RWPE1 (cell line): ENCODE data around the gene ADAMTSL3.

Source experiments
- CTCF ChIA-PET: fragments of 350-600 bp; sonication (Branson Sonifier 250); formaldehyde crosslinking; extraction: SDS; loops from one replicate; lab custom pipeline; 2021; lab: Yijun Ruan, JAX
- POLR2A ChIA-PET: fragments of 400-600 bp; formaldehyde crosslinking; extraction: SDS; loops from one replicate; lab custom pipeline; 2020; ENCODE audit warnings: antibody characterized with exemption; ENCODE audit not compliant: low non-redundant PET; lab: Yijun Ruan, JAX
- DNase-seq: peaks from one replicate; pipeline ENCODE4 v3.0.0; 2012; ENCODE audit warnings: low spot score
- H3K27ac ChIP-seq: fragments of 450-650 bp; 2 replicates; pipeline ENCODE4 v1.5.1; 2017
- TF ChIP-seq, protein P1 (sequence below): fragments of 450-650 bp; conservative IDR thresholded peaks from 2 replicates; pipeline ENCODE4 v1.5.1; 2017; ENCODE audit warnings: low read depth, mild to moderate bottlenecking

ADAMTSL3 gene

DNA sequence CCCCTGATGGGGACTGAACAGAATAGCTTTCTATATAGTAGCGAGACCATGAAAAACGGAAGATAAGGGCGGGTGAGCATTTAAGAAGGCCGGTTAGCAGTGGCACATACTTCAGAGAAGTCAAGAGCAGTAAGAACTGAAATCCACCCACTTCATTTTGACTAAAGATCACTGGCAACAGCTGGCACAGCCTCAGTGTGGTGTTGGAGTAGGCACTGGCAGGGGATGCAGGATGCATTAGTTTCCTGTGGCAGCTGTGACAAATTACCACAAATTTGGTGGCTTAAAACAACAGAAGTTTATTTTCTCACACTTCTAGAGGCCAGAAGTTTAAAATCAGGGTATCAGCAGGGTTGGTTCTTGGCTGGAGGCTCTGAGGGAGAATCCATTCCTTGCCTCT, 176.5 kb downstream of the ADAMTSL3 start:
- CTCF ChIA-PET: interaction anchor here (0.7 kb wide), 1 partner anchor 137 kb away, joined by 3 read pairs; no protein-coding TSS in a partner anchor

DNA sequence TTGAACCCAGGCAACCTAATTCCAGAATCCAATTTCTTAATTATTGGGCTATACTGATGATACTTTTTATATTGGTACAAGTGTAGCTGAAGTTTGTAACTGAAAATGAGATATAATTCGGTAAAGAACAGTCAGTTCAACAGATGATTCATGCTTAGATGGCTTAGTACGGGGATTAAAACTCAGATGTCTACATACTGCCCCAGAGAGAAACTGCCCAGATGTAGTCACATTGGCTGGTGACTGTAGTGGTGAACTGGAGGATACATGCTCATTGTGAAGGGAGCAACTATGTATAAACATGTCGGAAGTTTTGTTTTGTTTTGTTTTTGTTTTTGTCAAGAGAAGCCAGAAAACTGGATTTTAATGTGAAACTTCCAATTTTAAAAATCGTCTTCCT, 179.6 kb downstream of the ADAMTSL3 start:
- no peak overlapping the region for H3K27ac ChIP-seq
- CTCF ChIA-PET: no interaction called here
- TF ChIP-seq, protein P1, sequence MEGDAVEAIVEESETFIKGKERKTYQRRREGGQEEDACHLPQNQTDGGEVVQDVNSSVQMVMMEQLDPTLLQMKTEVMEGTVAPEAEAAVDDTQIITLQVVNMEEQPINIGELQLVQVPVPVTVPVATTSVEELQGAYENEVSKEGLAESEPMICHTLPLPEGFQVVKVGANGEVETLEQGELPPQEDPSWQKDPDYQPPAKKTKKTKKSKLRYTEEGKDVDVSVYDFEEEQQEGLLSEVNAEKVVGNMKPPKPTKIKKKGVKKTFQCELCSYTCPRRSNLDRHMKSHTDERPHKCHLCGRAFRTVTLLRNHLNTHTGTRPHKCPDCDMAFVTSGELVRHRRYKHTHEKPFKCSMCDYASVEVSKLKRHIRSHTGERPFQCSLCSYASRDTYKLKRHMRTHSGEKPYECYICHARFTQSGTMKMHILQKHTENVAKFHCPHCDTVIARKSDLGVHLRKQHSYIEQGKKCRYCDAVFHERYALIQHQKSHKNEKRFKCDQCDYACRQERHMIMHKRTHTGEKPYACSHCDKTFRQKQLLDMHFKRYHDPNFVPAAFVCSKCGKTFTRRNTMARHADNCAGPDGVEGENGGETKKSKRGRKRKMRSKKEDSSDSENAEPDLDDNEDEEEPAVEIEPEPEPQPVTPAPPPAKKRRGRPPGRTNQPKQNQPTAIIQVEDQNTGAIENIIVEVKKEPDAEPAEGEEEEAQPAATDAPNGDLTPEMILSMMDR: no peak
- no peak for DNase-seq
- POLR2A ChIA-PET: no interaction called here

More for the DNA sequence above, 176.5 kb downstream of the ADAMTSL3 start:
- TF ChIP-seq, protein P1: no peak
- POLR2A ChIA-PET: no interaction called here
- H3K27ac ChIP-seq: no peak overlapping the region
- DNase-seq: no peak

DNA sequence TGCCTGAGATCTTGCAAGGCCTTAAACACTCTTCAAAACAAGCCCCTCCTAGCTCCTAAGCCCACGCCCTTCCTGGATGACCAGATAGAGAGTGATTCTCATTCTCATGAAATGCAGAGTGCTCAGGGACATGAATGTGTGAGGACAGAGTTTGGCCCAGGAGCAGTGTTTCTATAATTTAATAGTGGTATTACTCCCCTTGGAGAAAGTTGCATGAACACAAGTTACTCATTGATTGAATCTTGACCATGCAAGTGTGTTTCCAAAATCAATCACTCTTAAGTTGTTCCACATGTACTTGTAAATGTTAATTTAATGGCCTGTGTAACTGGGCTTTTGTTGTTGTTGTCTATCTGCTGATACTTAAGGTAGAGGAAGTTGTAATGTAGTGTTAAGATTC, 181.6 kb downstream of the ADAMTSL3 start:
- CTCF ChIA-PET: no interaction called here

DNA sequence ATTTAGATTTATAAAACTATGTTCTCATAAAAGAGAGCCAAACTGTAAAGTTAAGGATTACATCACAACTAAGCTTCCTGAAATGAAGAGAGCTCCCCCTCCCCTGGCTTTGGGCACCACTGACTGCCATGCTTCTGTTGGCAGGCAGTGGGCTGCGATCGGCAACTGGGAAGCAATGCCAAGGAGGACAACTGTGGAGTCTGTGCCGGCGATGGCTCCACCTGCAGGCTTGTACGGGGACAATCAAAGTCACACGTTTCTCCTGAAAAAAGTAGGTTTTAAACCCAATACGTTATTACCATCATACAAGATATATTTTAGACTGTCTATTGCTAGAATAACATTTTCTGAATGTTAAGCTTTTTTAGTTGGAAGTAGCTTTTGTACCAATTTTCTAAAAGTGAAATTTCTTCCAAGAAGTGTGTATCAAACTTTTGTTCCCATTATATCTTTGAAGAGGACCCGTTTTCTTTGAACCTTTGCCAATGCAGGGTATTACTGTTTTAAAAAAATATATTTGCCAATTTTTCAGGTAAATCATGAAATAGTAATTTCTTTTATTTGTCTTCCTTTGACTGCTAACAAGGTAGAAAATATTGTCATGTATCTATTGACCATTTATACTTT, 184.1 kb downstream of the ADAMTSL3 start:
- no peak overlapping the region for H3K27ac ChIP-seq
- DNase-seq: peak; percentile 26
- TF ChIP-seq, protein P1: peak; percentile 52
- ChIA-PET POLR2A (no interaction called here), CTCF (interaction anchor here (0.6 to 0.8 kb wide), 3 partner anchors 20 to 770 kb away, joined by 3 read pairs; no protein-coding TSS in a partner anchor)

More for the DNA sequence above, 181.6 kb downstream of the ADAMTSL3 start:
- no peak overlapping the region for H3K27ac ChIP-seq
- DNase-seq: no peak
- POLR2A ChIA-PET: no interaction called here
- TF ChIP-seq, protein P1: no peak

DNA sequence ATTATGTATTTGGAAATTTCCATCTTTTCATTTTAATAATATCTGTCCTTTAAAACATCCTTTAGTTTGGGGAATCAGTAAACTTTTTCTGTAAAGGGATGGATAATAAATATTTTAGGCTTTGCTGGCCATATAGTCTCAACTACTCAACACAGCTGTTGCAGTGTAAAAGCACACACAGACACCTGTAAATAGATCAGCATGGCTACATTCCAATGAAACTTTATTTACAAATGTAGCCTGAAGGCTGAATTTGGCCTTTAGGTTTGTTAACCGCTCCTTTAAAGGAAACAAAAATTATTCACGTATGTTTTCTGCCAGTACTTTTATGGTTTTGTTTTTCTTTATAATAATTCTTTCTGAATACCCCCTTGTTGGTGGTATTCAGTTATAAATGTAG, 184.8 kb downstream of the ADAMTSL3 start:
- no peak overlapping the region for H3K27ac ChIP-seq
- ChIA-PET CTCF (no interaction called here), POLR2A (no interaction called here)
- TF ChIP-seq, protein P1: no peak
- no peak for DNase-seq

DNA sequence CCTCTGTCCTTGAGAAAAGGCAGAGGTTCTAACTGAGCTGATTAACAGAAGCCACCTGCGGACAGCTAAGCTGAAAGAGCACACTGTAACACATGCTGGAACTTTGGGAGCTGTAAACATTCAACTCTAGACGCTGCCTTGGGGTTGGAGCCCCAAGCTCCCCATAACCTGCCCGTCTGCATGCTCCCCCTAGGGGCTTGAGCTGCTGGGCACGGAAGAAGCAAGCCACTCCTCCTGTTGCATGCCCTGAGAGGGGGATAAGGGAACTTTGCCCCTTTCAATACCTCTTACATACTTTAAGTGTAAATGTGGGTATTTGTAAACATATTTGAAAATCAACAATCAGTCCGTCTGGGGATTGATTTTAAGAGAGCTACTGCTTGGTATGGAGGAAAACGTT, 188.4 kb downstream of the ADAMTSL3 start:
- POLR2A ChIA-PET: no interaction called here
- CTCF ChIA-PET: interaction anchor here (0.6 to 1.0 kb wide), 2 partner anchors 10 to 26 kb away, joined by 3 to 4 read pairs; no protein-coding TSS in a partner anchor
- no peak overlapping the region for H3K27ac ChIP-seq
- DNase-seq: no peak
- TF ChIP-seq, protein P1: no peak
